Loucy (cell line): ENCODE data around the gene ZNHIT6.
A peak's percentile ranks its signal among the peaks of the same experiment; 100 is the strongest.

ENCODE experiments used
- H2AFZ ChIP-seq: fragments of 200-600 bp; sonication (generic); 2 replicates; pipeline ENCODE4 v1.6.0; 2016; ENCODE audit warnings: antibody characterized with exemption, mild to moderate bottlenecking, low read length, moderate library complexity
- H3F3A ChIP-seq: fragments of 200-600 bp; 2 replicates; pipeline ENCODE4 v1.6.0; 2016; ENCODE audit warnings: antibody characterized with exemption, low read depth, mild to moderate bottlenecking
- H3K27me3 ChIP-seq: fragments of 200-600 bp; sonication (generic); 2 replicates; pipeline ENCODE4 v1.6.1; 2014; ENCODE audit warnings: low read length, mild to moderate bottlenecking; ENCODE audit not compliant: insufficient read depth, poor library complexity, severe bottlenecking
- H3K36me3 ChIP-seq: fragments of 200-600 bp; sonication (generic); 2 replicates; pipeline ENCODE4 v1.6.1; 2016; ENCODE audit warnings: low read length; ENCODE audit not compliant: insufficient read depth
- H3K4me1 ChIP-seq: fragments of 200-600 bp; sonication (generic); 2 replicates; pipeline ENCODE4 v1.5.1; 2014; ENCODE audit warnings: low read length, mild to moderate bottlenecking; ENCODE audit not compliant: insufficient read depth, poor library complexity, severe bottlenecking
- H3K4me2 ChIP-seq: fragments of 200-600 bp; sonication (generic); 2 replicates; pipeline ENCODE4 v1.6.0; 2014; ENCODE audit warnings: antibody characterized with exemption, low read length, low read depth, mild to moderate bottlenecking; ENCODE audit not compliant: poor library complexity, severe bottlenecking
- H3K4me3 ChIP-seq: fragments of 200-600 bp; sonication (generic); 2 replicates; pipeline ENCODE4 v1.5.1; 2014; ENCODE audit warnings: low read length, mild to moderate bottlenecking, mixed read lengths; ENCODE audit not compliant: poor library complexity, severe bottlenecking
- H3K79me2 ChIP-seq: fragments of 200-600 bp; sonication (generic); 2 replicates; pipeline ENCODE4 v1.6.1; 2014; ENCODE audit warnings: low read length; ENCODE audit not compliant: insufficient read depth
- H3K9ac ChIP-seq: fragments of 200-600 bp; sonication (generic); 2 replicates; pipeline ENCODE4 v1.6.0; 2014; ENCODE audit warnings: mild to moderate bottlenecking, low read depth, low read length, moderate library complexity; ENCODE audit not compliant: poor library complexity, severe bottlenecking
- H3K9me2 ChIP-seq: fragments of 200-600 bp; sonication (generic); replicated peaks from 2 replicates; pipeline ENCODE4 v1.6.1; 2016; ENCODE audit warnings: low read depth, low read length, mixed read lengths
- H3K9me3 ChIP-seq: fragments of 200-600 bp; sonication (generic); 2 replicates; pipeline ENCODE4 v1.6.1; 2014; ENCODE audit warnings: mild to moderate bottlenecking, antibody characterized with exemption, low read length, low read depth; ENCODE audit not compliant: insufficient read depth
- H4K20me1 ChIP-seq: fragments of 200-600 bp; sonication (generic); 2 replicates; pipeline ENCODE4 v1.6.0; 2014; ENCODE audit warnings: antibody characterized with exemption, low read length, mild to moderate bottlenecking; ENCODE audit not compliant: insufficient read depth, poor library complexity, severe bottlenecking
- CTCF ChIP-seq: fragments of 200-600 bp; sonication (generic); conservative IDR thresholded peaks from 2 replicates; pipeline ENCODE4 v1.5.1; 2014; ENCODE audit warnings: mild to moderate bottlenecking, antibody characterized with exemption, low read length
- EZH2phosphoT487 ChIP-seq: fragments of 200-600 bp; IDR thresholded peaks from 2 replicates; pipeline ENCODE4 v1.6.1; 2018; ENCODE audit warnings: antibody characterized with exemption, mild to moderate bottlenecking, moderate library complexity, borderline replicate concordance

Gene ZNHIT6

DNA sequence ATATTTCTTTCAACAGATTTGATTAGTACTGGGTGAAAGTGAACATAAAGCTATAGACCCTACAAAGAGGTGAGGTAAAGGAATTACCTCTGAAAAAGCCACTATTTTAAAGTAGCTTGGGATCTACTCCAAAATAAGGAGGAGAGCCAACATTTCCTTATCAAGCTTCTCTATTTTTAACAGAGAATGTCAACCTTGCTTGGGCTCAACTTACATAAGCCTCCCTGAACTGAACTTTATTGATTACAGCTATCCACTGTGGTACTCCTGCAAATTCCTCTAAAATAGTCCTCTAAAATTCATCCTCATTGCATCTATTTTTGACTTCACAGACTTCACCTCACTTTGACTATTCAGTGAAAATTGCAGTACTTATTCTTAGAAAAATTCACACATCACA is 10.3 kb downstream of the ZNHIT6 start:
- no peak overlapping the region for H3K4me3 ChIP-seq
- H3K4me2 ChIP-seq = no peak overlapping the region
- no peaks in the 10 kb centered on the region for H3K9me3 ChIP-seq
- H3K4me1 ChIP-seq = peaks cover 12% of the 10 kb centered on the region
- peaks cover 4% of the 10 kb centered on the region for H4K20me1 ChIP-seq
- no peaks in the 10 kb centered on the region for H3K27me3 ChIP-seq
- H2AFZ ChIP-seq = no peak overlapping the region
- no peak for TF ChIP-seq CTCF
- no peak for TF ChIP-seq EZH2phosphoT487
- H3K79me2 ChIP-seq = peaks cover 19% of the 10 kb centered on the region
- no peaks in the 10 kb centered on the region for H3K9me2 ChIP-seq
- H3K36me3 ChIP-seq = peaks cover 27% of the 10 kb centered on the region; the same call in 1 of the 2 replicates
- no peaks in the 10 kb centered on the region for H3F3A ChIP-seq
- no peak overlapping the region for H3K9ac ChIP-seq

DNA sequence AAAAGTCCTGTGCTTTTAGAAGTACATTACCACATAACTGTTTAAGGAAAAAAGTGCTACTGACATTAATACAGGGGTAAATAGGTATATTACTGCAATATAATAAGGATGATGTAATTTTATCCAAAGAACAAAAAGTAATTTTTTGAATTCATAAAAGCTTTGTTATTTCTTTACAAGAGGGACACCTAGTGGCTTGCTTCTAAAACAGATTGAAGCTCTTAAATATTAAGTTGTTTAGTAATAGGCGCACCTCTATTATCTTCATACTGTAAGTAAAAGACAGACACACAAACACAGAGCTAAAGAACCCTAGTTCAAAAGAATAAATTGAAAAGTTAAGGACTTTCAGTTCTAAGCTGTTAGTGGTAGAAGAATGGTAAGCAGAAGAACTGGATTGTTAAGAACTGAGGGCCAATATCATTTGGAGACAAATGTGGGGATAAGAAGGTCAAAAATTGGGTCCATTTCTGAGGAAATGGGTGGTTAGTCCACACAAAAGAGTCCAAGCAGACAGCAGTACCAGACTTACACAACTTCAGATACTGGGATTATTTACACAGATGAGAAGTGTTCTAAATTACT is 15.4 kb downstream of the ZNHIT6 start:
- no peaks in the 10 kb centered on the region for H3K9me3 ChIP-seq
- H3K79me2 ChIP-seq = peaks cover 18% of the 10 kb centered on the region; the same call in 1 of the 2 replicates
- H3K4me1 ChIP-seq = peaks cover 3% of the 10 kb centered on the region
- H4K20me1 ChIP-seq = peaks cover 4% of the 10 kb centered on the region
- peaks cover 28% of the 10 kb centered on the region; the same call in 1 of the 2 replicates for H3K36me3 ChIP-seq
- no peaks in the 10 kb centered on the region for H3K27me3 ChIP-seq
- TF ChIP-seq EZH2phosphoT487 (no peak), CTCF (peak; percentile 68)
- H3K9me2 ChIP-seq = no peaks in the 10 kb centered on the region
- no peak overlapping the region for H2AFZ ChIP-seq
- no peak overlapping the region for H3K9ac ChIP-seq
- no peaks in the 10 kb centered on the region for H3F3A ChIP-seq
- H3K4me3 ChIP-seq = no peak overlapping the region
- H3K4me2 ChIP-seq = no peak overlapping the region

DNA sequence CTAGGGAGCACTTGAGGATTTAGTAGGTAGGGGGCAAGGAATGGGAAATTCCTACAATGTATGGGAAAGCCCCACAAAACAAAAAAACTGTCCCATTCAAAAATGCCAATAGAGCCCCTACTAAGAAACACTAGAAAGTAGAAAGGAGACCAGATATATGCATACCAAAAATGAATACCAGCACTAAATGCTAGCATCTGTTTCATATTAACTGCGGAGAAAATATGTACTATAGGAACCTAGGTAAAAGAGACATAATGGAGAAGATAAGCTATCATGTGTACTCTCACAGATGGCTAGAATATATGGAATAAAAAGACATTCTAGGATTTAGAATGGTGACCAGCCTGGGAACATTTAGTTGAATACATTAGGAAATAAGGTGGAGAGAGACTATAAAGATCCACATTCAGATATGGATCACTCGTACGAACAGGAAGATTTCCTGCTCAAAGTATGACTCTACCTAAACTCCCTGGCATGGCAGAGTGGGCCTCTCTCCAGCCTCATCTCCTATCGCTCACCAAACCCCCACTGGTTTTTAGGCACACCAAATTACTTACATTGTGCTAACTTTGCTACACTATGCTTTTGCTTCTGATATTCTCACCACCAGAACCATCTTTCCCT is 18.3 kb downstream of the ZNHIT6 start:
- H3K9me2 ChIP-seq = no peaks in the 10 kb centered on the region
- H3K36me3 ChIP-seq = peaks cover 37% of the 10 kb centered on the region; the same call in 1 of the 2 replicates
- H3K9me3 ChIP-seq = no peaks in the 10 kb centered on the region
- H3F3A ChIP-seq = no peaks in the 10 kb centered on the region
- H3K4me2 ChIP-seq = no peak overlapping the region
- H3K27me3 ChIP-seq = no peaks in the 10 kb centered on the region
- no peak overlapping the region for H2AFZ ChIP-seq
- no peak for TF ChIP-seq EZH2phosphoT487
- TF ChIP-seq CTCF = no peak
- peaks cover 18% of the 10 kb centered on the region; the same call in 1 of the 2 replicates for H3K79me2 ChIP-seq
- H3K4me1 ChIP-seq = peaks cover 3% of the 10 kb centered on the region
- no peak overlapping the region for H3K4me3 ChIP-seq
- peaks cover 7% of the 10 kb centered on the region for H4K20me1 ChIP-seq
- no peak overlapping the region for H3K9ac ChIP-seq
